PC-3 (cell line): ENCODE data around the gene PPP1R16B.

Experiments
- CTCF ChIP-seq: fragments of 300-600 bp; sonication (generic); conservative IDR thresholded peaks from 2 replicates; pipeline ENCODE4 v1.5.1; 2017; ENCODE audit warnings: antibody characterized with exemption, low read depth, mild to moderate bottlenecking, low read length
- EZH2phosphoT487 ChIP-seq: fragments of 300-600 bp; sonication (generic); IDR thresholded peaks from 2 replicates; pipeline ENCODE4 v1.6.1; 2018; ENCODE audit warnings: mild to moderate bottlenecking, antibody characterized with exemption, low read length, borderline replicate concordance

GRCh38 chr20:38941726-38942389, 136.4 kb downstream of the PPP1R16B start:
- TF ChIP-seq CTCF (no peak; the same call in 1 of the 2 replicates), EZH2phosphoT487 (no peak)
